K562 (cell line): ENCODE measurements around the gene VWA7. TPM values are rescaled to one million over a fixed set of nuclear protein-coding genes. Genes with fewer than 3 reads are reported as not detected.

Experiments used
- ARHGAP35 ChIP-seq: fragments of 450-650 bp; IDR thresholded peaks from 2 replicates; pipeline ENCODE4 v1.6.1; 2018; ENCODE audit not compliant: partially characterized antibody
- ERF ChIP-seq: fragments of 450-650 bp; formaldehyde crosslinking; IDR thresholded peaks from 2 replicates; pipeline ENCODE4 v1.4.0; 2020; ENCODE audit warnings: mild to moderate bottlenecking, mixed read lengths
- NCOA2 ChIP-seq, 2 experiments: fragments of 450-650 bp; IDR thresholded peaks; 2 replicates each; pipeline ENCODE4 v1.6.1; 2018; ENCODE audit warnings: mild to moderate bottlenecking in 2 of 2, moderate library complexity in 1 of 2; ENCODE audit not compliant: partially characterized antibody in 2 of 2
- SMAD2 ChIP-seq: fragments of 150-350 bp; IDR thresholded peaks from 2 replicates; pipeline ENCODE4 v1.6.1; 2014; ENCODE audit warnings: low read depth, mild to moderate bottlenecking, low read length
- STAT5B ChIP-seq: fragments of 250-450 bp; sonication (Bioruptor Pico); IDR thresholded peaks from 2 replicates; pipeline ENCODE4 v1.8.0; 2021; ENCODE audit warnings: mild to moderate bottlenecking, inconsistent platforms
- ZNF785 ChIP-seq: fragments of 250-450 bp; sonication (Bioruptor Pico); IDR thresholded peaks from 2 replicates; pipeline ENCODE4 v1.4.0; 2020; ENCODE audit warnings: mild to moderate bottlenecking
- polyA plus RNA-seq, 8 experiments: library from polyadenylated mRNA; depleted of rRNA in 4 of 8; stranded (reverse) in 5 of 8; unstranded in 3 of 8; fragments of >200 nt; fragmentation: Nextera tagmentation in 2 of 8; fragmentation: Illumina TruSeq in 1 of 8; extraction: Ambion mirVana in 2 of 8; extraction: Trizol in 1 of 8; gene quantifications; 2 replicates each; pipeline versions ENCODE4 v1.2.1 to v1.2.3, GENCODE V29; 2011 to 2014; ENCODE audit warnings: inconsistent platforms in 1 of 8, missing spikeins in 1 of 8
- total RNA-seq, 7 experiments: library from RNA; depleted of rRNA in 6 of 7; stranded (reverse); fragments of >200 nt in 6 of 7; fragmentation: Illumina TruSeq in 2 of 7; extraction: Trizol in 2 of 7; gene quantifications; 2 replicates each; pipeline versions ENCODE4 v1.2.1 to v1.2.3, GENCODE V29; 2011 to 2021; ENCODE audit warnings: low replicate concordance in 1 of 7
- TF ChIP-seq, protein P1 (sequence below): fragments of 200-600 bp; sonication (generic); IDR thresholded peaks from one replicate; pipeline ENCODE4 v1.6.1; 2012; ENCODE audit warnings: mild to moderate bottlenecking, low read depth, low read length, inconsistent platforms
- TF ChIP-seq, protein P2 (sequence below): fragments of 450-650 bp; IDR thresholded peaks from 2 replicates; pipeline ENCODE4 v1.6.1; 2017; ENCODE audit warnings: antibody characterized with exemption, mild to moderate bottlenecking
- TF ChIP-seq, protein P3 (sequence below): fragments of 450-650 bp; IDR thresholded peaks from 2 replicates; pipeline ENCODE4 v1.7.0; 2016; ENCODE audit warnings: borderline replicate concordance

The VWA7 gene
- total and polyA plus RNA-seq, 9 of the 15 experiments (the other 6 are each of a cell fraction or from before 2014, with no cell fraction given), result 0.18 to 2.9 (median 0.95) TPM

DNA sequence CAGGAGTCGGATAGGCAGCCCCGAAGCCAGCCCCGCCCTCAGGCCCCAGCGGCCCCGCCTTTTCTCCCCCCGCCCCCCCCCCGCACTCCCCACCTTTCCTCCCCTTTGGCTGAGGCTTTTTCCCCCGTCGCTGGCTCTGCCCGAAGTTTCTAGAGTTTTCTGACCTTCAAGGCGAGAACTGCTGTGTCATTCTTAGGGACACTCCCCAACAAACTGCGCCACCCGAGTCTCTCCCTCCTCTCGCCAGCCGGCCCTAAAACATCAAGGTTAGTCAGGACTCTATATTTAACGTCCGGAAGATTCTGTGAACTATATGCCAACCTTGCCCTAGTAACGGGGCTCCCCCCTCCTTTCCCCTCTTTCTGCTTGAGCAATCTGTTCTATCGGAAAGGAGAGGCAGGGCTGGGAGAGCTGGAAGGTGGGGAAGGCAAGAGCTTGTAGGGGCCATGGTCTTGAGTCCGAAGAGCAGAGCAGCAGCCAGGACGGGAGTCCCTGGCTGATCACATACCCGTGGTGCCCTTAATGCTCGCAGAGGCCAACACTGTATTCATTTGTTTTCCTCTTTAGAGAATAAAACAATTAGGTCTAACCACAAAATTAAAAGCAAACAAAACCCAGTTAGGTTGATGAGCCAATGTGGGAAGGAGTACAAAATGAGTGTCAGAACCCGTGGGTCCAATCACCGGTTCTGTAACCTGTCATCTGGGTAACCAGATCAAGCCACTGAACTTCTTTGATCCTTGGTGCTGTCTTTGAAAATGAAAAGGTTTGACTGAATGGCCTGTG is 45.1 kb upstream of the VWA7 start (continued):
- TF ChIP-seq, protein P1, sequence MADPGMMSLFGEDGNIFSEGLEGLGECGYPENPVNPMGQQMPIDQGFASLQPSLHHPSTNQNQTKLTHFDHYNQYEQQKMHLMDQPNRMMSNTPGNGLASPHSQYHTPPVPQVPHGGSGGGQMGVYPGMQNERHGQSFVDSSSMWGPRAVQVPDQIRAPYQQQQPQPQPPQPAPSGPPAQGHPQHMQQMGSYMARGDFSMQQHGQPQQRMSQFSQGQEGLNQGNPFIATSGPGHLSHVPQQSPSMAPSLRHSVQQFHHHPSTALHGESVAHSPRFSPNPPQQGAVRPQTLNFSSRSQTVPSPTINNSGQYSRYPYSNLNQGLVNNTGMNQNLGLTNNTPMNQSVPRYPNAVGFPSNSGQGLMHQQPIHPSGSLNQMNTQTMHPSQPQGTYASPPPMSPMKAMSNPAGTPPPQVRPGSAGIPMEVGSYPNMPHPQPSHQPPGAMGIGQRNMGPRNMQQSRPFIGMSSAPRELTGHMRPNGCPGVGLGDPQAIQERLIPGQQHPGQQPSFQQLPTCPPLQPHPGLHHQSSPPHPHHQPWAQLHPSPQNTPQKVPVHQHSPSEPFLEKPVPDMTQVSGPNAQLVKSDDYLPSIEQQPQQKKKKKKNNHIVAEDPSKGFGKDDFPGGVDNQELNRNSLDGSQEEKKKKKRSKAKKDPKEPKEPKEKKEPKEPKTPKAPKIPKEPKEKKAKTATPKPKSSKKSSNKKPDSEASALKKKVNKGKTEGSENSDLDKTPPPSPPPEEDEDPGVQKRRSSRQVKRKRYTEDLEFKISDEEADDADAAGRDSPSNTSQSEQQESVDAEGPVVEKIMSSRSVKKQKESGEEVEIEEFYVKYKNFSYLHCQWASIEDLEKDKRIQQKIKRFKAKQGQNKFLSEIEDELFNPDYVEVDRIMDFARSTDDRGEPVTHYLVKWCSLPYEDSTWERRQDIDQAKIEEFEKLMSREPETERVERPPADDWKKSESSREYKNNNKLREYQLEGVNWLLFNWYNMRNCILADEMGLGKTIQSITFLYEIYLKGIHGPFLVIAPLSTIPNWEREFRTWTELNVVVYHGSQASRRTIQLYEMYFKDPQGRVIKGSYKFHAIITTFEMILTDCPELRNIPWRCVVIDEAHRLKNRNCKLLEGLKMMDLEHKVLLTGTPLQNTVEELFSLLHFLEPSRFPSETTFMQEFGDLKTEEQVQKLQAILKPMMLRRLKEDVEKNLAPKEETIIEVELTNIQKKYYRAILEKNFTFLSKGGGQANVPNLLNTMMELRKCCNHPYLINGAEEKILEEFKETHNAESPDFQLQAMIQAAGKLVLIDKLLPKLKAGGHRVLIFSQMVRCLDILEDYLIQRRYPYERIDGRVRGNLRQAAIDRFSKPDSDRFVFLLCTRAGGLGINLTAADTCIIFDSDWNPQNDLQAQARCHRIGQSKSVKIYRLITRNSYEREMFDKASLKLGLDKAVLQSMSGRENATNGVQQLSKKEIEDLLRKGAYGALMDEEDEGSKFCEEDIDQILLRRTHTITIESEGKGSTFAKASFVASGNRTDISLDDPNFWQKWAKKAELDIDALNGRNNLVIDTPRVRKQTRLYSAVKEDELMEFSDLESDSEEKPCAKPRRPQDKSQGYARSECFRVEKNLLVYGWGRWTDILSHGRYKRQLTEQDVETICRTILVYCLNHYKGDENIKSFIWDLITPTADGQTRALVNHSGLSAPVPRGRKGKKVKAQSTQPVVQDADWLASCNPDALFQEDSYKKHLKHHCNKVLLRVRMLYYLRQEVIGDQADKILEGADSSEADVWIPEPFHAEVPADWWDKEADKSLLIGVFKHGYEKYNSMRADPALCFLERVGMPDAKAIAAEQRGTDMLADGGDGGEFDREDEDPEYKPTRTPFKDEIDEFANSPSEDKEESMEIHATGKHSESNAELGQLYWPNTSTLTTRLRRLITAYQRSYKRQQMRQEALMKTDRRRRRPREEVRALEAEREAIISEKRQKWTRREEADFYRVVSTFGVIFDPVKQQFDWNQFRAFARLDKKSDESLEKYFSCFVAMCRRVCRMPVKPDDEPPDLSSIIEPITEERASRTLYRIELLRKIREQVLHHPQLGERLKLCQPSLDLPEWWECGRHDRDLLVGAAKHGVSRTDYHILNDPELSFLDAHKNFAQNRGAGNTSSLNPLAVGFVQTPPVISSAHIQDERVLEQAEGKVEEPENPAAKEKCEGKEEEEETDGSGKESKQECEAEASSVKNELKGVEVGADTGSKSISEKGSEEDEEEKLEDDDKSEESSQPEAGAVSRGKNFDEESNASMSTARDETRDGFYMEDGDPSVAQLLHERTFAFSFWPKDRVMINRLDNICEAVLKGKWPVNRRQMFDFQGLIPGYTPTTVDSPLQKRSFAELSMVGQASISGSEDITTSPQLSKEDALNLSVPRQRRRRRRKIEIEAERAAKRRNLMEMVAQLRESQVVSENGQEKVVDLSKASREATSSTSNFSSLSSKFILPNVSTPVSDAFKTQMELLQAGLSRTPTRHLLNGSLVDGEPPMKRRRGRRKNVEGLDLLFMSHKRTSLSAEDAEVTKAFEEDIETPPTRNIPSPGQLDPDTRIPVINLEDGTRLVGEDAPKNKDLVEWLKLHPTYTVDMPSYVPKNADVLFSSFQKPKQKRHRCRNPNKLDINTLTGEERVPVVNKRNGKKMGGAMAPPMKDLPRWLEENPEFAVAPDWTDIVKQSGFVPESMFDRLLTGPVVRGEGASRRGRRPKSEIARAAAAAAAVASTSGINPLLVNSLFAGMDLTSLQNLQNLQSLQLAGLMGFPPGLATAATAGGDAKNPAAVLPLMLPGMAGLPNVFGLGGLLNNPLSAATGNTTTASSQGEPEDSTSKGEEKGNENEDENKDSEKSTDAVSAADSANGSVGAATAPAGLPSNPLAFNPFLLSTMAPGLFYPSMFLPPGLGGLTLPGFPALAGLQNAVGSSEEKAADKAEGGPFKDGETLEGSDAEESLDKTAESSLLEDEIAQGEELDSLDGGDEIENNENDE, result no peak
- TF ChIP-seq, protein P2, sequence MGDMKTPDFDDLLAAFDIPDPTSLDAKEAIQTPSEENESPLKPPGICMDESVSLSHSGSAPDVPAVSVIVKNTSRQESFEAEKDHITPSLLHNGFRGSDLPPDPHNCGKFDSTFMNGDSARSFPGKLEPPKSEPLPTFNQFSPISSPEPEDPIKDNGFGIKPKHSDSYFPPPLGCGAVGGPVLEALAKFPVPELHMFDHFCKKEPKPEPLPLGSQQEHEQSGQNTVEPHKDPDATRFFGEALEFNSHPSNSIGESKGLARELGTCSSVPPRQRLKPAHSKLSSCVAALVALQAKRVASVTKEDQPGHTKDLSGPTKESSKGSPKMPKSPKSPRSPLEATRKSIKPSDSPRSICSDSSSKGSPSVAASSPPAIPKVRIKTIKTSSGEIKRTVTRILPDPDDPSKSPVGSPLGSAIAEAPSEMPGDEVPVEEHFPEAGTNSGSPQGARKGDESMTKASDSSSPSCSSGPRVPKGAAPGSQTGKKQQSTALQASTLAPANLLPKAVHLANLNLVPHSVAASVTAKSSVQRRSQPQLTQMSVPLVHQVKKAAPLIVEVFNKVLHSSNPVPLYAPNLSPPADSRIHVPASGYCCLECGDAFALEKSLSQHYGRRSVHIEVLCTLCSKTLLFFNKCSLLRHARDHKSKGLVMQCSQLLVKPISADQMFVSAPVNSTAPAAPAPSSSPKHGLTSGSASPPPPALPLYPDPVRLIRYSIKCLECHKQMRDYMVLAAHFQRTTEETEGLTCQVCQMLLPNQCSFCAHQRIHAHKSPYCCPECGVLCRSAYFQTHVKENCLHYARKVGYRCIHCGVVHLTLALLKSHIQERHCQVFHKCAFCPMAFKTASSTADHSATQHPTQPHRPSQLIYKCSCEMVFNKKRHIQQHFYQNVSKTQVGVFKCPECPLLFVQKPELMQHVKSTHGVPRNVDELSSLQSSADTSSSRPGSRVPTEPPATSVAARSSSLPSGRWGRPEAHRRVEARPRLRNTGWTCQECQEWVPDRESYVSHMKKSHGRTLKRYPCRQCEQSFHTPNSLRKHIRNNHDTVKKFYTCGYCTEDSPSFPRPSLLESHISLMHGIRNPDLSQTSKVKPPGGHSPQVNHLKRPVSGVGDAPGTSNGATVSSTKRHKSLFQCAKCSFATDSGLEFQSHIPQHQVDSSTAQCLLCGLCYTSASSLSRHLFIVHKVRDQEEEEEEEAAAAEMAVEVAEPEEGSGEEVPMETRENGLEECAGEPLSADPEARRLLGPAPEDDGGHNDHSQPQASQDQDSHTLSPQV, result no peak
- TF ChIP-seq ZNF785 (no peak), NCOA2 (IDR thresholded peaks at IDR 0.05; ENCODE audit: partially characterized antibody in 2 of 2) (no peak), SMAD2 (no peak), ARHGAP35 (no peak), STAT5B (CRISPR knock-in tag) (no peak), ERF (CRISPR knock-in tag) (no peak; the same call in 1 of the 2 replicates)
- TF ChIP-seq, protein P3, sequence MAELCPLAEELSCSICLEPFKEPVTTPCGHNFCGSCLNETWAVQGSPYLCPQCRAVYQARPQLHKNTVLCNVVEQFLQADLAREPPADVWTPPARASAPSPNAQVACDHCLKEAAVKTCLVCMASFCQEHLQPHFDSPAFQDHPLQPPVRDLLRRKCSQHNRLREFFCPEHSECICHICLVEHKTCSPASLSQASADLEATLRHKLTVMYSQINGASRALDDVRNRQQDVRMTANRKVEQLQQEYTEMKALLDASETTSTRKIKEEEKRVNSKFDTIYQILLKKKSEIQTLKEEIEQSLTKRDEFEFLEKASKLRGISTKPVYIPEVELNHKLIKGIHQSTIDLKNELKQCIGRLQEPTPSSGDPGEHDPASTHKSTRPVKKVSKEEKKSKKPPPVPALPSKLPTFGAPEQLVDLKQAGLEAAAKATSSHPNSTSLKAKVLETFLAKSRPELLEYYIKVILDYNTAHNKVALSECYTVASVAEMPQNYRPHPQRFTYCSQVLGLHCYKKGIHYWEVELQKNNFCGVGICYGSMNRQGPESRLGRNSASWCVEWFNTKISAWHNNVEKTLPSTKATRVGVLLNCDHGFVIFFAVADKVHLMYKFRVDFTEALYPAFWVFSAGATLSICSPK, result peak; percentile 45; the same call in 1 of the 2 replicates
